HS-5 (cell line): ENCODE results near the gene ZNF708.
"Not testable (repeated sequence)": the region's sequence is repeated elsewhere in the genome, so short reads cannot be mapped to it uniquely, and the experiment has no call there.

Source experiments
- DNase-seq: peaks from one replicate; pipeline ENCODE4 v3.0.0-alpha.2; 2012; ENCODE audit warnings: low read depth

Gene ZNF708

GRCh38 chr19:21260164-21260847, 68.9 kb downstream of the ZNF708 start:
- DNase-seq = no peak

- not testable (repeated sequence) for DNase-seq
These were observed 69.6 kb downstream of the ZNF708 start for GRCh38 chr19:21259421-21260124.

GRCh38 chr19:21256722-21257121, 72.5 kb downstream of the ZNF708 start:
- DNase-seq = peak; percentile 1
